ENCODE measurements around the gene PRODH2.

Gene PRODH2

GRCh38 chr19:35784503-35785338, 27.9 kb downstream of the PRODH2 start:
- H3K27ac ChIP-seq (ENCODE audit: low read depth, low read length): no peak overlapping the region
- no peaks in the 10 kb centered on the region for H3K36me3 ChIP-seq (ENCODE audit: insufficient read depth, low read length)
- no peaks in the 10 kb centered on the region for H3K9me3 ChIP-seq (ENCODE audit: low read length)
- no peaks in the 10 kb centered on the region for H3K4me1 ChIP-seq (ENCODE audit: insufficient read depth, low read length)
- no peak overlapping the region for H3K9ac ChIP-seq (ENCODE audit: low read length)
- H3K4me3 ChIP-seq (ENCODE audit: low read depth in 1 of 2, low read length in 2 of 2): no peak overlapping the region
- H3K27me3 ChIP-seq (ENCODE audit: control insufficient read depth in 1 of 2, insufficient read depth in 2 of 2, low read length in 2 of 2): no peaks in the 10 kb centered on the region

GRCh38 chr19:35783469-35784434, 28.9 kb downstream of the PRODH2 start:
- Histone ChIP-seq H3K27me3 (ENCODE audit: control insufficient read depth in 1 of 2, insufficient read depth in 2 of 2, low read length in 2 of 2) (no peaks in the 10 kb centered on the region), H3K9ac (ENCODE audit: low read length) (no peak overlapping the region), H3K36me3 (ENCODE audit: insufficient read depth, low read length) (no peaks in the 10 kb centered on the region), H3K4me1 (ENCODE audit: insufficient read depth, low read length) (no peaks in the 10 kb centered on the region), H3K4me3 (ENCODE audit: low read depth in 1 of 2, low read length in 2 of 2) (no peak overlapping the region), H3K27ac (ENCODE audit: low read depth, low read length) (no peak overlapping the region), H3K9me3 (ENCODE audit: low read length) (no peaks in the 10 kb centered on the region)

- Histone ChIP-seq H3K9ac (ENCODE audit: low read length) (no peak overlapping the region), H3K27me3 (ENCODE audit: control insufficient read depth in 1 of 2, insufficient read depth in 2 of 2, low read length in 2 of 2) (no peaks in the 10 kb centered on the region), H3K4me1 (ENCODE audit: insufficient read depth, low read length) (no peaks in the 10 kb centered on the region), H3K9me3 (ENCODE audit: low read length) (no peaks in the 10 kb centered on the region), H3K27ac (ENCODE audit: low read depth, low read length) (no peak overlapping the region), H3K4me3 (ENCODE audit: low read depth in 1 of 2, low read length in 2 of 2) (no peak overlapping the region), H3K36me3 (ENCODE audit: insufficient read depth, low read length) (no peaks in the 10 kb centered on the region)
These were observed 30.1 kb downstream of the PRODH2 start for GRCh38 chr19:35782589-35782988.

- Histone ChIP-seq H3K27ac (ENCODE audit: low read depth, low read length) (no peak overlapping the region), H3K27me3 (ENCODE audit: control insufficient read depth in 1 of 2, insufficient read depth in 2 of 2, low read length in 2 of 2) (no peaks in the 10 kb centered on the region), H3K4me1 (ENCODE audit: insufficient read depth, low read length) (peaks cover under 1% of the 10 kb centered on the region), H3K4me3 (ENCODE audit: low read depth in 1 of 2, low read length in 2 of 2) (no peak overlapping the region), H3K36me3 (ENCODE audit: insufficient read depth, low read length) (no peaks in the 10 kb centered on the region), H3K9me3 (ENCODE audit: low read length) (no peaks in the 10 kb centered on the region), H3K9ac (ENCODE audit: low read length) (no peak overlapping the region)
These were observed 31.0 kb downstream of the PRODH2 start for GRCh38 chr19:35781650-35782049.

GRCh38 chr19:35780717-35781116, 31.9 kb downstream of the PRODH2 start:
- Histone ChIP-seq H3K27me3 (ENCODE audit: control insufficient read depth in 1 of 2, insufficient read depth in 2 of 2, low read length in 2 of 2) (no peaks in the 10 kb centered on the region), H3K4me3 (ENCODE audit: low read depth in 1 of 2, low read length in 2 of 2) (no peak overlapping the region), H3K9ac (ENCODE audit: low read length) (no peak overlapping the region), H3K27ac (ENCODE audit: low read depth, low read length) (no peak overlapping the region), H3K4me1 (ENCODE audit: insufficient read depth, low read length) (peaks cover 8% of the 10 kb centered on the region), H3K36me3 (ENCODE audit: insufficient read depth, low read length) (no peaks in the 10 kb centered on the region), H3K9me3 (ENCODE audit: low read length) (no peaks in the 10 kb centered on the region)

GRCh38 chr19:35780058-35780457, 32.6 kb downstream of the PRODH2 start:
- Histone ChIP-seq H3K27ac (ENCODE audit: low read depth, low read length) (no peak overlapping the region), H3K36me3 (ENCODE audit: insufficient read depth, low read length) (no peaks in the 10 kb centered on the region), H3K9ac (ENCODE audit: low read length) (no peak overlapping the region), H3K4me3 (ENCODE audit: low read depth in 1 of 2, low read length in 2 of 2) (no peak overlapping the region), H3K27me3 (ENCODE audit: control insufficient read depth in 1 of 2, insufficient read depth in 2 of 2, low read length in 2 of 2) (no peaks in the 10 kb centered on the region), H3K9me3 (ENCODE audit: low read length) (no peaks in the 10 kb centered on the region), H3K4me1 (ENCODE audit: insufficient read depth, low read length) (peaks cover 9% of the 10 kb centered on the region)

GRCh38 chr19:35779033-35779432, 33.6 kb downstream of the PRODH2 start:
- H3K36me3 ChIP-seq (ENCODE audit: insufficient read depth, low read length): no peaks in the 10 kb centered on the region
- no peaks in the 10 kb centered on the region for H3K9me3 ChIP-seq (ENCODE audit: low read length)

GRCh38 chr19:35777961-35778360, 34.7 kb downstream of the PRODH2 start:
- H3K9me3 ChIP-seq (ENCODE audit: low read length): no peaks in the 10 kb centered on the region
- no peak overlapping the region for H3K4me3 ChIP-seq (ENCODE audit: low read depth in 1 of 2, low read length in 2 of 2)
- H3K9ac ChIP-seq (ENCODE audit: low read length): no peak overlapping the region
- no peaks in the 10 kb centered on the region for H3K36me3 ChIP-seq (ENCODE audit: insufficient read depth, low read length)
- H3K27ac ChIP-seq (ENCODE audit: low read depth, low read length): no peak overlapping the region
- peaks cover 18% of the 10 kb centered on the region for H3K4me1 ChIP-seq (ENCODE audit: insufficient read depth, low read length)
- no peaks in the 10 kb centered on the region for H3K27me3 ChIP-seq (ENCODE audit: control insufficient read depth in 1 of 2, insufficient read depth in 2 of 2, low read length in 2 of 2)

More at GRCh38 chr19:35779033-35779432, 33.6 kb downstream of the PRODH2 start:
- no peak overlapping the region for H3K9ac ChIP-seq (ENCODE audit: low read length)
- no peak overlapping the region for H3K4me3 ChIP-seq (ENCODE audit: low read depth in 1 of 2, low read length in 2 of 2)
- H3K27me3 ChIP-seq (ENCODE audit: control insufficient read depth in 1 of 2, insufficient read depth in 2 of 2, low read length in 2 of 2): no peaks in the 10 kb centered on the region
- no peak overlapping the region for H3K27ac ChIP-seq (ENCODE audit: low read depth, low read length)
- peaks cover 18% of the 10 kb centered on the region for H3K4me1 ChIP-seq (ENCODE audit: insufficient read depth, low read length)

- Histone ChIP-seq H3K27me3 (ENCODE audit: control insufficient read depth in 1 of 2, insufficient read depth in 2 of 2, low read length in 2 of 2) (no peaks in the 10 kb centered on the region), H3K9ac (ENCODE audit: low read length) (no peak overlapping the region), H3K36me3 (ENCODE audit: insufficient read depth, low read length) (no peaks in the 10 kb centered on the region), H3K4me1 (ENCODE audit: insufficient read depth, low read length) (peaks cover 18% of the 10 kb centered on the region), H3K27ac (ENCODE audit: low read depth, low read length) (no peak overlapping the region), H3K9me3 (ENCODE audit: low read length) (no peaks in the 10 kb centered on the region), H3K4me3 (ENCODE audit: low read depth in 1 of 2, low read length in 2 of 2) (no peak overlapping the region)
These were observed 35.4 kb downstream of the PRODH2 start for GRCh38 chr19:35777086-35777841.

GRCh38 chr19:35776102-35776788, 36.4 kb downstream of the PRODH2 start:
- Histone ChIP-seq H3K4me1 (ENCODE audit: insufficient read depth, low read length) (peaks cover 18% of the 10 kb centered on the region), H3K9ac (ENCODE audit: low read length) (no peak overlapping the region), H3K27ac (ENCODE audit: low read depth, low read length) (no peak overlapping the region), H3K4me3 (ENCODE audit: low read depth in 1 of 2, low read length in 2 of 2) (peak overlapping the region; percentile 61 to 70), H3K27me3 (ENCODE audit: control insufficient read depth in 1 of 2, insufficient read depth in 2 of 2, low read length in 2 of 2) (no peaks in the 10 kb centered on the region), H3K36me3 (ENCODE audit: insufficient read depth, low read length) (no peaks in the 10 kb centered on the region), H3K9me3 (ENCODE audit: low read length) (no peaks in the 10 kb centered on the region)
